GM10847 (cell line): ENCODE results near the gene DDX56.

ENCODE experiments used
- POLR2A ChIP-seq: IDR thresholded peaks from 2 replicates; pipeline ENCODE4 v1.6.1; 2011; ENCODE audit not compliant: insufficient read length; ENCODE audit errors: extremely low read depth

DDX56 gene

DNA sequence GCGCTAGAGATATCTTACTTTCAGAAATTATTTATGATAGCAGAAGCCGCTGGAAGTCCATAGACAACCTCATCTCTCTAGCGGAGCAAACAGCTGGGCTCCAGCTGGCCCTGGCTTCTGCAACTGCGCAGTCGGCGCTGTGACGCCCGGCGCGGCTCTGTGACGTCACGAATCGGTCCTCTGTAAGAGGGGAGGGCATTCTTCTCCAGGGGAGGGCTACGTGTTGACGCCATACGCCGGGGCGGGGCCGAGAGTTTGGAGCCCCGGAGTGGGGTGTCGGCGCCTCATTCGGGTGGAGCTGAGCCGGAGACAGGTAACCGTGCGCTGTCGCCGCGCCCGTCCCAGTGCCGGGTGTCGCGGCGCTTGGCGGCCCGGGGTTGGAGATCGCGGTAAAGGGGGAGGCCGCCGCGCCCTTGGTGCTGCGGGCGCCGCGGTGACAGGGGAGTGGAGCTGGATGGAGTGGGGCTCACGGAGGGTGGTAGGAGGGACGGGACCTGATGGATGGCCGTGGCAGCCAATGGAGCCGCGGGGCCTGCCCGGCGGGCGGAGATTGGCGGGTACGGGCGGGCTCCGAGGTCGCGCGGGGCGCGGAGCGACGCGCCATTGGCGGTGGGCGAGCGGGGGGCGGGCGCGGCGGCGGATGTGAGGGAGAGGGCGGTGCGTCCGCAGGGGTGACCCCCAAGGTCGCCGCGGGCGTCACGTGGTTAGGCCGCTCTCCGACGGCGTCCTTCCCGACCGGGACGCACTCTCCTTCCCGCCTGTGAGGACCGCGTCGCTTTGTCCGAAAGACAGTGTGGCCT lies 32.8 kb upstream of the DDX56 start, which contains the start of gene OGDH:
Gene OGDH, plus strand, starts transcription at position 287 of the 800 bp plus-strand sequence. CDS start 17,717 bp downstream, outside the sequence.
- TF ChIP-seq POLR2A: peak; percentile 89

- TF ChIP-seq POLR2A: no peak
Observed at GRCh38 chr7:44604941-44605340, 31.2 kb upstream of the DDX56 start.

DNA sequence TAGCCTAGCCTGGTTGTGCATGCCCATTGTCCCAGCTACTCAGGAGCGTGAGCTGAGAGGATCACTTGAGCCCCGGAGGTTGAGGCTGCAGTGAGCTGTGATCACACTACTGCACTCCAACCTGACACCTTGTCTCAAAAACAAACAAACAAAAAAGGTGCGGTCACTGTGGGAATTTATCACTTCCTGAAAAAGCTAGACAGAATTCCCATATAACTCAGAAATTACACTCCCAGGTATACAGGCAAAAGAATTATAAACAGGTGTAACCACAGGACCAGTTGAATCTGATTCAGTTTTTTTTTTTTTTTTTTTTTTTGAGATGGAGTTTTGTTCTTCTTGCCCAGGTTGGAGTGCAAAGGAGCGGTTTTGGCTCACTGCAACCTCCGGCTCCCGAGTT lies 29.5 kb upstream of the DDX56 start:
- TF ChIP-seq POLR2A: no peak

- no peak for TF ChIP-seq POLR2A
Observed at GRCh38 chr7:44602576-44602910, 28.8 kb upstream of the DDX56 start.

GRCh38 chr7:44599222-44599621 lies 25.5 kb upstream of the DDX56 start:
- TF ChIP-seq POLR2A: no peak

DNA sequence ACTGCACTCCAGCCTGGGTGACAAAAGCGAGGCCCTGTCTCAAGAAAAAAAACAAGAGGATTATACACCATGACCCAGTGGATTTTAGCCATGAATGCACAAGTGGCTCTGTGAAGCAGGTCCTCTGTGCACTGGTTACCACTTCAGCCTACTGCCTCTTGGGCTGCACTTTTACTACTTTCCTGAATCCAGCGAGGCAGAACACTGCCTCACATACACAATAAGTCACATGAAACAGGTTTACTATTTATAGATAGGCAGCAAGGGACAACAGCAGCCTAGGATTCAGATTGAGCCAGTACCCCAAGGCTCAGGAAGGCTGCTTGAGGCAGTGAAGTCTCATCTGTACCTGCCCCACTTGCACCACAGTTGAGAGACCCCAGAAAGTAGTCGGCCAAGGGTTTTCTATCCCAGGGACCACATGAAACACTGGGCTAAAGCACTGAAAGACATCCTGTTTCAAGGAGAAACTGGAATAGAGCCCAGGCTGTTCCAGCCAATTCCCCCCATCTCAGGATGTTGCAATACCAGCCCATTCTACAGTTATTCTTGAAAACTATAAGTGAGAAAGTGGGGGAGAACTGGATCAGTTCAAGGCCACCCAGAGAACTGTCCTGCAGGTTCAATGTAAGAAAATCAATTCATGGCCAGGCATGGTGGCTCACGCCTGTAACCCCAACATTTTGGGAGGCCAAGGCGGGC lies 22.4 kb upstream of the DDX56 start:
- TF ChIP-seq POLR2A: no peak

DNA sequence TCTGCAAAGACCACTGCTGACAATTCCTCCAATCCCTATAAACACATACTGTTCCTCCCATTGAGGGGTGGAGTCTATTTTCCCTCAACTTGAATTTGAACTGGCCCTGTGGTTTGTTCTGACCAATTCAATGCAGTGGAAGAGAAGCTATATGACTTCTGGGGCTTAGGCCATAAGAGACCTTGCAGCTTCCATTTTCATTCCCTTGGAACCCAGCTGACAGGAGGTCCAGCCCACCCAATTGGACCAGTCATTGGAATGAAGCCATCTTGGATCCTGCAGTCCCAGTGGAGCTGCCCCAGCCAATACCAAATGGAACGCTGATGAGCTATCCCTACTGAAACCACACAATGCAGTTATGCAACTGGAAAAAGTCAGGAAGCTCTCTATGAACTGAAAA lies 17.2 kb upstream of the DDX56 start:
- no peak for TF ChIP-seq POLR2A

DNA sequence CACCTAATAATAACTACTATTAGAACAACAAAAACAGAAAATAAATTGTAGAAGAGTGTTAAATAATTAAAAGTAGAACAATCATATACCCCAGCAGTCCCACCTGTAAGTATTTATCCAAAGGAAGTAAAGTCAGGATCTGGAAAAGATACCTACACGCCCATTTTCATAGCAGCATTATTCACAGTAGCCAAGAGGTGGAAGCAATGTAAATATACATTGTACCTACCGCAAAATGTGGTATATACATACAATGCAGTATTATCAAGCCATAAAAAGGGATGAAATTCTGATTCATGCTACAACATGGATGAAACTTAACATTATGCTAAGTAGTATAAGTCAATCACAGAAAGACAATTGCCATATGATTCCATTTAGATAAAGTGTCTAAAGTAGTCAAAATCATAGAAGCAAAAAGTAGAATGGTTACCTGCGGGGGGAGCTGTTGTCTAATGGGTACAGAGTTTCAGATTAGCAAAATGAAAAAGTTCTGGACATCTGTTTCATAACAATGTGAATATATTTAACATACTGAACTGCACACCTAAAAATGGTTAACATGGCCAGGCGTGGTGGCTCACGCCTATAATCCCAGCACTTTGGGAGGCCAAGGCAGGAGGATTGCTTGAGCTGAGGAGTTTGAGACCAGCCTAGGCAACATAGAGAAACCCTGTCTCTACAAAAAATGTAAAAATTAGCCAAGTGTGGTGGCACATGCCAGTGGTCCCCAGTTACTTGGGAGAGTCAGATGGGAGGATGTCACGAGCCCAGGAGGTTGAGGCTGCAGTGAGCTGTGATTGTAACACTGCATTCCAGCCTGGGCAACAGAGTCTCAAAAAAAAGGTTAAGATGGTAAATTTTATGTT lies 14.4 kb upstream of the DDX56 start:
- TF ChIP-seq POLR2A: no peak

DNA sequence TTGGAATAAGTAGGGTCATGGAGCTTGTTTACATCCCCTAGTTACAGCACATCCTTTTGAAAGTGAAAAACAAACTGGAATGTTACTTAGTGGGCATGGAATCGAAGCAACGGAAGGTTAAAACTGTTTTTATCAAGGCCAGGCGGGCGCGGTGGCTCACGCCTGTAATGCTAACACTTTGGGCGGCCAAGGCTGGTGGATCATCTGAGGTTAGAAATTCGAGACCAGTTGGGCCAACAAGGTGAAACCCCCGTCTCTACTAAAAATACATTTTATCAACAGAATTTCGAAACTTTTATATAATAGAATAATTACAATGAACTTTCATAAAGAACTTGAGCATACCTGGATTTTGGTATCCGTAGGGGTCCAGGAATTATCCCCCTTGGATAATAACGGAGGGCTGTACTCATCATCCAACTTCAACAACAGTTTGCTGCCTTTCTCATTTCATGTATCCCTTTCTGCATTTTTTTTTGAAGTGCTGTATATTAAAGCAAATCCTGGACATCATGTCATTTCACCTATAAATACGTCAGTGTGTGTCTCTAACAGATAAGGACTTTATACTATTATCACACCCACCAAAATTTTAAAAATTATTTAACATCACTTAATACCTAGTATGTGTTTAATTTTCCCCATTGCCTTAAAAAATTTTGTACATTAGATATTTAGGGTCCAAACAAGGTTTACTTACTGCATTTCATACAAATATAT lies 9.6 kb upstream of the DDX56 start:
- no peak for TF ChIP-seq POLR2A

DNA sequence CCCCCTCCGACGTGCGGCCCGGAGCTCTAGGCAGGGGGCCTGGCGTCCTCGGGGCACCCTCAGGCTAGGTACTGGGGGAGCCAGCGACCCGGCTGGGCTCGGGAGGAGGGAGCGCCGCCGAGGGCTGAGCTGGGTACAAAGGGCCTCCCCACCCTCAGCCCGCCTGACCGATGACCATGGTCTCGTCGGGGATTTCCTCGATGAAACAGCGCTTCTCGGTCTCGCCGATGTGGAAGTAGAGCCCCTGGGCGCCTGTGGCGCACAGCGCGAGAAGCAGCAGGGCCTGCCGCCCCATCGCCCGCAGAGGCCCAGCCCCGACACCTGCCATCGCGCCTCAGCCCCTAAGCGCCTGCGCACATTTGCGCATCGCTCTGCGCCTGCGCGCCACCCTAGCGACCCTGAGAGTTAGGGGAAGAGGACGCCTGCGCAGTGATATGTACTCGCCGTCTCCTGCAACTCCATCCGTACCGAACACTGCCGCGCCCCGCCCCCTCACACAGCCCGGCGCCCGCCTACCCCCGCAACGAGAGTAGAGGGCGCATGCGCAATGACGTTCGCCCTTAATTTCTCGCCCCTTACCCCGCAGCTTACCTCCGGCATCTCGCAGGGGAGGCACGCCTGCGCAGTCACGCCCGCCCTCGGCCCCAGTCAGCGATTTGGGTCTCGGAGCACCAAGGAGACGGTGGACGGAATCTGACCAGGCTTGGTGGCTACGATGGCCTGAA lies 8.3 kb upstream of the DDX56 start, which contains the start of gene TMED4:
Gene TMED4, minus strand, starts transcription at position 353 of the 725 bp plus-strand sequence. Its CDS starts 25 bp downstream, at position 328.
- peak; percentile 92 for TF ChIP-seq POLR2A

DNA sequence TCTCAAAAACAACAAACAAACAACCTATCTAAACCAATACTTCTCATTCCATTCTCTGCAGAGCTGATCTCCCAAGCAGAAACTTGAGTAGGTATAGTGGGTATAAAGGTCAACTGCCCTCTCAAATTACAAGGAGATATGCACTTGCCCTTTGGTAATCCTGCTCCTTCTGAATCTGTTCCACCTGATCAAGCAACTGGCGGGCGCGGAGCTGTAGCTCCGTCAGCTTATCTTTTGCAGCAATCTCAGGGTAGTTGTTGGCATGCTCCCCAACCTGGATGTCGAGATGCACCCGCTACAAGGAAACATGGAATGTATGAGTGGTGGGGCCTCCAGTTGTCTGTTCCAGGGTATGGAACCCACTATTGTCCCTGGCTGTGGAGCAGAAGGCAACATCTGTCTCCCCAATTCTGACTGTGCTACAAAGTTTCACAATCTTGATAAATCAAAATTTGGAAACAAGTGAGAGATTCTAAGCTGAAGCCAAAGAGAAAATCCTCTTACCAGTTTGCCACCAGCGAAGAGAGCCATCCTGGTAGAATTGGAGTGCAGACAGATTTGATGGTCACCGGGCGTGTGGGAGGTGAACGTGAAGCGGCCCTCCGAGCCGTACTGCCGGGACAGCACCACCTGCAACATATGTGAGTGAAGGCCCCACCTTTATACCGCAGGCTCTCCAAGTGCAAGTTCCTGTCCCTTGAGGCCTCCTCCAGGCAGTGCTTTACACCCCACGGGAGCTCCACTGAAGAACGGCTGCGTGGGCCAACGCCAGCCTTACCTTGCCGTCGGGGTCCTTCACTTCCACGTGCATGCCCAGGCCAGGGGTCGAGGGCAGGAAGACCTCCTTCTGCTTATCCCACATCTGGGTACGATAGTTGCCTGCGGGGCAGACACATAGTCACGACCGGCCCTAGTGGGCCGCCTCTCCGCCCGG lies 7.5 kb upstream of the DDX56 start:
- TF ChIP-seq POLR2A: no peak

GRCh38 chr7:44576228-44576627 lies 2.5 kb upstream of the DDX56 start:
- no peak for TF ChIP-seq POLR2A

GRCh38 chr7:44575054-44575453 lies 1.3 kb upstream of the DDX56 start:
- no peak for TF ChIP-seq POLR2A
